ENCODE measurements around the gene ABO. TPM values are rescaled to one million over a fixed set of nuclear protein-coding genes. Genes with fewer than 3 reads are reported as not detected.

The ABO gene
- total and polyA plus RNA-seq, 2 of the 8 experiments (the other 6 are each of a cell fraction or from before 2014, with no cell fraction given), result 0.03 TPM; not detected in 1

DNA sequence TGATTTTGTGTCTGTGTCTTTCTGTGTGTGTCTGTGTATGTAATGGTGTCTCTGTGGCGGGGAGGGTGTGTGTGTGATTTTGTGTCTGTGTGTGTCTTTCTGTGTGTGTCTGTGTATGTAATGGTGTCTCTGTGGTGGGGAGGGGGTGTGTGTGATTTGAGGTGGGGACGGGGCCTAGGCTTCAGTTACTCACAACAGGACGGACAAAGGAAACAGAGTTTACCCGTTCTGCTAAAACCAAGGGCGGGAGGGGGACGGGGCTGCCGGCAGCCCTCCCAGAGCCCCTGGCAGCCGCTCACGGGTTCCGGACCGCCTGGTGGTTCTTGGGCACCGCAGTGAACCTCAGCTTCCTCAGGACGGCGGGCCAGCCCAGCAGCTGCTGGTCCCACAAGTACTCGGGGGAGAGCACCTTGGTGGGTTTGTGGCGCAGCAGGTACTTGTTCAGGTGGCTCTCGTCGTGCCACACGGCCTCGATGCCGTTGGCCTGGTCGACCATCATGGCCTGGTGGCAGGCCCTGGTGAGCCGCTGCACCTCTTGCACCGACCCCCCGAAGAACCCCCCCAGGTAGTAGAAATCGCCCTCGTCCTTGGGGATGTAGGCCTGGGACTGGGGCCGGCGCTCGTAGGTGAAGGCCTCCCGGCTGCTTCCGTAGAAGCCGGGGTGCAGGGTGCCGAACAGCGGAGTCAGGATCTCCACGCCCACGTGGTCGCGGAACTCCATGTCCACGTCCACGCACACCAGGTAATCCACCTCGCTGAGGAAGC is 19.4 kb downstream of the ABO start:
- H3K9ac ChIP-seq (replicated peaks in 1 of 4; ENCODE audit: extremely low read depth in 1 of 4, low read depth in 3 of 4, low read length in 3 of 4), result no peak overlapping the region
- POLR2A ChIA-PET (ENCODE audit: partially characterized antibody), result interaction anchor here (1.2 kb wide), 1 partner anchor 93 kb away, joined by 3 read pairs; no protein-coding TSS in a partner anchor
- no peaks in the 10 kb centered on the region for H3K9me3 ChIP-seq (ENCODE audit: insufficient read depth in 2 of 2, low read depth in 1 of 2, low read length in 1 of 2)
- no peak overlapping the region for H3K4me2 ChIP-seq (ENCODE audit: insufficient read depth in 1 of 2, low read depth in 2 of 2, low read length in 2 of 2)
- no peak overlapping the region for H2BK20ac ChIP-seq (ENCODE audit: low read length)
- H3K23me2 ChIP-seq (ENCODE audit: low read depth, low read length), result peaks cover 8% of the 10 kb centered on the region; the same call in 1 of the 2 replicates
- DNase-seq (ENCODE audit: low read depth in 1 of 2, low spot score in 2 of 2) (no peak), FAIRE-seq (no peak)
- H3K79me1 ChIP-seq (ENCODE audit: low read depth, low read length), result no peaks in the 10 kb centered on the region
- no peak overlapping the region for H3K14ac ChIP-seq (ENCODE audit: insufficient read length)
- H3K23ac ChIP-seq (ENCODE audit: insufficient read length), result no peak overlapping the region
- no peak overlapping the region for H2AFZ ChIP-seq (ENCODE audit: low read length)
- no peak overlapping the region for H4K8ac ChIP-seq (ENCODE audit: extremely low read depth, insufficient read depth, low read length)
- no peak overlapping the region for H3K56ac ChIP-seq (replicated peaks; ENCODE audit: insufficient read length, low read depth, low read length)
- 0 out of 7 replicates have a peak, but pooled peaks cover 0 to 4% (median 0%) of the 10 kb centered on the region in 4 experiments for H3K27me3 ChIP-seq (replicated peaks in 1 of 4; ENCODE audit: control insufficient read depth in 3 of 4, extremely low read depth in 1 of 4, insufficient read depth in 3 of 4, low read length in 3 of 4)
- H2BK12ac ChIP-seq (ENCODE audit: low read depth, low read length), result no peak overlapping the region
- no peak overlapping the region for H3K18ac ChIP-seq (ENCODE audit: extremely low read depth, low read length)
- no peaks in the 10 kb centered on the region for H4K20me1 ChIP-seq (replicated peaks in 1 of 2; ENCODE audit: control insufficient read depth in 1 of 2, insufficient read depth in 2 of 2, low read length in 2 of 2)
- no peak overlapping the region for H3K27ac ChIP-seq (ENCODE audit: low read depth, low read length)
- H2AK5ac ChIP-seq (ENCODE audit: low read depth, low read length), result no peak overlapping the region
- H2BK120ac ChIP-seq (replicated peaks; ENCODE audit: low read depth, low read length), result no peak overlapping the region
- WGBS, 2 experiments (ENCODE audit: extremely low coverage in 1 of 2, insufficient coverage in 1 of 2, insufficient read length in 1 of 2, insufficient replicate concordance in 2 of 2, low coverage in 1 of 2, low lambda C conversion rate in 2 of 2, missing lambda C conversion rate in 1 of 2), result 93% methylated on average over 39 of the region's 42 CpGs; no CpG with 5 or more reads in 1 of the 2 experiments
- H3K79me2 ChIP-seq (ENCODE audit: control insufficient read depth in 1 of 2, insufficient read depth in 2 of 2, low read length in 2 of 2), result no peaks in the 10 kb centered on the region
- H3K4me3 ChIP-seq (ENCODE audit: extremely low read depth in 1 of 4, insufficient read depth in 2 of 4, low read depth in 3 of 4, low read length in 4 of 4), result no peak overlapping the region
- H2BK15ac ChIP-seq (ENCODE audit: low read length), result no peak overlapping the region
- no peak overlapping the region for H2BK5ac ChIP-seq (ENCODE audit: low read depth, low read length)
- H4K5ac ChIP-seq (ENCODE audit: insufficient read length, low read depth, low read length), result no peak overlapping the region
- H3K36me3 ChIP-seq (ENCODE audit: control insufficient read depth in 2 of 4, insufficient read depth in 4 of 4, low read length in 3 of 4), result no peaks in the 10 kb centered on the region
- CTCF ChIA-PET (ENCODE audit: partially characterized antibody), result interaction anchor here (1.3 to 3.2 kb wide), 2 partner anchors 67 to 74 kb away, joined by 3 to 8 read pairs; no protein-coding TSS in a partner anchor
- peaks cover 0 to 13% (median 4%) of the 10 kb centered on the region in 4 experiments; a peak in 6 of 7 replicates for H3K4me1 ChIP-seq (replicated peaks in 1 of 4; ENCODE audit: control insufficient read depth in 3 of 4, insufficient read depth in 4 of 4, low read length in 3 of 4)
- H3K4ac ChIP-seq (replicated peaks; ENCODE audit: insufficient read length, low read depth, low read length), result no peak overlapping the region
- no peak overlapping the region for H4K91ac ChIP-seq (replicated peaks; ENCODE audit: insufficient read length, low read length)
- TF ChIP-seq EZH2 (IDR thresholded peaks at IDR 0.05; ENCODE audit: low read depth, low read length, severe bottlenecking), result no peak
- no peak for TF ChIP-seq KDM4A (IDR thresholded peaks at IDR 0.05; ENCODE audit: low read depth, low read length, severe bottlenecking)
- TF ChIP-seq, protein P1, sequence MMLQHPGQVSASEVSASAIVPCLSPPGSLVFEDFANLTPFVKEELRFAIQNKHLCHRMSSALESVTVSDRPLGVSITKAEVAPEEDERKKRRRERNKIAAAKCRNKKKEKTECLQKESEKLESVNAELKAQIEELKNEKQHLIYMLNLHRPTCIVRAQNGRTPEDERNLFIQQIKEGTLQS (IDR thresholded peaks at IDR 0.05; ENCODE audit: insufficient read depth, low read depth, low read length), result no peak
- no peak for TF ChIP-seq SAP30 (IDR thresholded peaks at IDR 0.05; ENCODE audit: insufficient read depth, insufficient replicate concordance, low read length)
- no peak for TF ChIP-seq CREB1 (IDR thresholded peaks at IDR 0.05)
- no peak for TF ChIP-seq BACH1 (IDR thresholded peaks at IDR 0.05; ENCODE audit: low read length)
- TF ChIP-seq CHD1 (IDR thresholded peaks at IDR 0.05; ENCODE audit: low read depth, low read length), result no peak
- no peak for TF ChIP-seq BRCA1 (IDR thresholded peaks at IDR 0.05; ENCODE audit: low read depth, low read length)
- no peak for TF ChIP-seq POLR2AphosphoS5 (IDR thresholded peaks at IDR 0.05; ENCODE audit: low read depth, low read length)
